Common myeloid progenitor, CD34-positive (primary cell): ENCODE results near the gene GCC2.

Experiments
- CTCF ChIA-PET: fragments of 350-600 bp; sonication (Branson Sonifier 250); formaldehyde crosslinking; loops from one replicate; lab custom pipeline; 2021; ENCODE audit warnings: antibody characterized with exemption; lab: Charles Lee
- POLR2A ChIA-PET: fragments of 350-600 bp; sonication (Branson Sonifier 250); formaldehyde crosslinking; loops from one replicate; lab custom pipeline; 2021; ENCODE audit warnings: antibody characterized with exemption; lab: Charles Lee
- DNase-seq, 3 donors: peaks; one replicate each; pipeline versions ENCODE4 v3.0.0 to v3.0.0-alpha.2; 2013
- H3K27ac ChIP-seq, 2 experiments: 1 replicate in 1 of 2; 2 replicates in 1 of 2; pipeline ENCODE4 v1.7.0; 2013; ENCODE audit warnings: inconsistent platforms in 2 of 2, low read length in 2 of 2, mild to moderate bottlenecking in 2 of 2, low read depth in 1 of 2, moderate library complexity in 1 of 2; ENCODE audit not compliant: severe bottlenecking in 2 of 2, insufficient read depth in 1 of 2, poor library complexity in 1 of 2
- H3K27me3 ChIP-seq, 5 experiments: replicated peaks in 2 of 5; 1 replicate in 3 of 5; 2 replicates in 2 of 5; pipeline versions ENCODE4 v1.6.1 to v1.7.0; 2013; ENCODE audit warnings: low read length in 4 of 5, mild to moderate bottlenecking in 2 of 5, moderate library complexity in 2 of 5, inconsistent platforms in 1 of 5; ENCODE audit not compliant: insufficient read depth in 5 of 5, control insufficient read depth in 4 of 5
- H3K36me3 ChIP-seq, 4 experiments: 1 replicate in 2 of 4; 2 replicates in 2 of 4; pipeline versions ENCODE4 v1.6.1 to v1.7.0; 2013; ENCODE audit warnings: low read length in 3 of 4, control low read depth in 1 of 4, mild to moderate bottlenecking in 1 of 4; ENCODE audit not compliant: control insufficient read depth in 4 of 4, insufficient read depth in 4 of 4
- H3K4me1 ChIP-seq, 4 experiments: 1 replicate in 3 of 4; 2 replicates in 1 of 4; pipeline versions ENCODE4 v1.6.1 to v1.7.1; 2013; ENCODE audit warnings: low read length in 3 of 4, mild to moderate bottlenecking in 3 of 4, control low read depth in 1 of 4, inconsistent platforms in 1 of 4, moderate library complexity in 1 of 4; ENCODE audit not compliant: control insufficient read depth in 4 of 4, insufficient read depth in 4 of 4; ENCODE audit errors: control extremely low read depth in 1 of 4
- H3K4me3 ChIP-seq, 7 experiments: 1 replicate in 4 of 7; 2 replicates in 3 of 7; pipeline versions ENCODE4 v1.5.1 to v1.7.0; 2013; ENCODE audit warnings: mild to moderate bottlenecking in 7 of 7, low read length in 6 of 7, moderate library complexity in 6 of 7, inconsistent platforms in 2 of 7, low read depth in 2 of 7, control low read depth in 1 of 7; ENCODE audit not compliant: insufficient read depth in 4 of 7, control insufficient read depth in 1 of 7; ENCODE audit errors: extremely low read depth in 1 of 7
- H3K9me3 ChIP-seq, 5 experiments: 1 replicate in 4 of 5; 2 replicates in 1 of 5; pipeline versions ENCODE4 v1.6.1 to v1.7.1; 2013; ENCODE audit warnings: low read length in 4 of 5, mild to moderate bottlenecking in 2 of 5, inconsistent platforms in 1 of 5, low read depth in 1 of 5, moderate library complexity in 1 of 5; ENCODE audit not compliant: control insufficient read depth in 4 of 5, insufficient read depth in 2 of 5; ENCODE audit errors: control extremely low read depth in 1 of 5
- WGBS: methylation state at CpG from one replicate; pipeline ENCODE4 v1.1.5; 2013; ENCODE audit not compliant: insufficient coverage; 5-methylcytosine and 5-hydroxymethylcytosine counted together

Gene GCC2

GRCh38 chr2:108547606-108548005 is 98.6 kb downstream of the GCC2 start:
- Histone ChIP-seq H3K9me3 (peaks cover 0 to 4% (median 0%) of the 10 kb centered on the region in 5 experiments), H3K4me3 (no peak overlapping the region), H3K4me1 (peaks cover 0 to 8% (median 0%) of the 10 kb centered on the region in 4 experiments), H3K27ac (no peak overlapping the region), H3K27me3 (no peaks in the 10 kb centered on the region), H3K36me3 (peaks cover 0 to 2% (median under 1%) of the 10 kb centered on the region in 4 experiments)
- ChIA-PET POLR2A (interaction anchor here (0.6 kb wide), 1 partner anchor 168 kb away, joined by 3 read pairs; no protein-coding TSS in a partner anchor), CTCF (interaction anchor here (1.3 kb wide), 1 partner anchor 13 kb away, joined by 4 read pairs; the partner anchor contains the start of gene LIMS1)
- no peak for DNase-seq
- 100% methylated on average over 4 of the region's 5 CpGs for WGBS

GRCh38 chr2:108548208-108549003 is 99.4 kb downstream of the GCC2 start:
- DNase-seq: no peak
- ChIA-PET CTCF (interaction anchor here (1.4 kb wide), 1 partner anchor 13 kb away, joined by 4 read pairs; no protein-coding TSS in a partner anchor), POLR2A (no interaction called here)
- Histone ChIP-seq H3K27me3 (no peaks in the 10 kb centered on the region), H3K4me3 (no peak overlapping the region), H3K36me3 (peaks cover 0 to 2% (median 0%) of the 10 kb centered on the region in 4 experiments), H3K9me3 (peaks cover 0 to under 1% (median 0%) of the 10 kb centered on the region in 5 experiments), H3K27ac (no peak overlapping the region), H3K4me1 (peaks cover 0 to 8% (median 0%) of the 10 kb centered on the region in 4 experiments)
- WGBS: 74% methylated on average over 5 of the region's 9 CpGs

GRCh38 chr2:108552566-108552965 is 103.6 kb downstream of the GCC2 start:
- Histone ChIP-seq H3K4me3 (no peak overlapping the region), H3K4me1 (peaks cover 0 to 8% (median 0%) of the 10 kb centered on the region in 4 experiments), H3K9me3 (peaks cover 0 to 1% (median 0%) of the 10 kb centered on the region in 5 experiments), H3K36me3 (no peaks in the 10 kb centered on the region), H3K27me3 (no peaks in the 10 kb centered on the region), H3K27ac (no peak overlapping the region)
- CTCF ChIA-PET: interaction anchor here (0.8 kb wide), 1 partner anchor 9 kb away, joined by 3 read pairs; no protein-coding TSS in a partner anchor
- WGBS: 83% methylated on average over 1 of the region's 2 CpGs
- POLR2A ChIA-PET: no interaction called here
- DNase-seq: no peak

DNA sequence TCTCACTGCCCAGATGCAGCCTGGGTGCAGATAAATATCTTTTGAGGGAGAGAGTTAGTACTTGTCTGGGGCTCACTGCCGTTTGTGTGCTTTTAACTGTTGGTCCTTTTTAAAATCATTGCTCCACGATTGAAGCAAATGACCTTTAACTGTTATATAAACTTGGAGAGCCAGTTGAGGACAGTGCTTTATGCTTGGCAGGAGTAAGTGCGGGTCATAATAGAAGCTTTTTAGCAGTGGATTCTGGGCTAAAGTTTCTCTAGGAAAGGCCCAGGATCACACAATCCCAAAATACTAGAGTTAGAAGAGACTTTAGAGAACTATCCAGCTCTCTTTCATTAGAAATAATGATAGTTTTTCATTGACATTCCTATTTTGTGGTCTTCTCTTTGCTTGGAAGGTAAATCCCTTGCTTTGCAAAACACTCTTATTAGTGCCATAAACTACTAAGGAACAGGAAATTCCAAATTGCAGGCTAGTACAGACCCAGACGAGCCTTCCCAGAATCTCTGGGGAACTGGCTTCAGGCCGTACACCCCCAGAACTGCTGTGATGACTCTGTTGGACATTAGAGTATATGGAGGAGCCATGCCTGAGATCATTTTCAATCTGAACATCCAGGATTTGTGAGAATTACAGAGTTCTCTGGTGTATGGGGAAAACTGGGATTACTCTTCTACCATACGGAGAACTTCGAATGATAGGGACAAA is 104.4 kb downstream of the GCC2 start:
- H3K4me1 ChIP-seq: peaks cover 0 to 5% (median 0%) of the 10 kb centered on the region in 4 experiments
- H3K4me3 ChIP-seq: no peak overlapping the region
- WGBS: 100% methylated on average over 5 of the region's 7 CpGs
- ChIA-PET CTCF (interaction anchor here (0.8 kb wide), 1 partner anchor 8 kb away, joined by 3 read pairs; no protein-coding TSS in a partner anchor), POLR2A (no interaction called here)
- H3K27ac ChIP-seq: no peak overlapping the region
- H3K36me3 ChIP-seq: no peaks in the 10 kb centered on the region
- DNase-seq: no peak
- H3K9me3 ChIP-seq: peaks cover 0 to 1% (median 0%) of the 10 kb centered on the region in 5 experiments
- H3K27me3 ChIP-seq: no peaks in the 10 kb centered on the region

GRCh38 chr2:108554528-108554927 is 105.5 kb downstream of the GCC2 start:
- CTCF ChIA-PET: interaction anchor here (1.5 kb wide), 1 partner anchor 82 kb away, joined by 4 read pairs; no protein-coding TSS in a partner anchor
- WGBS: 100% methylated on average over 5 of the region's 5 CpGs
- POLR2A ChIA-PET: no interaction called here

GRCh38 chr2:108555572-108555971 is 106.6 kb downstream of the GCC2 start:
- CTCF ChIA-PET: interaction anchor here (1.5 kb wide), 1 partner anchor 81 kb away, joined by 4 read pairs; no protein-coding TSS in a partner anchor
- H3K9me3 ChIP-seq: peaks cover 0 to 1% (median 0%) of the 10 kb centered on the region in 5 experiments
- WGBS: 100% methylated on average over 1 of the region's 2 CpGs
- no peaks in the 10 kb centered on the region for H3K36me3 ChIP-seq
- H3K4me1 ChIP-seq: peaks cover 0 to 3% (median 0%) of the 10 kb centered on the region in 4 experiments
- H3K27me3 ChIP-seq: no peaks in the 10 kb centered on the region
- DNase-seq: no peak
- no peak overlapping the region for H3K27ac ChIP-seq
- no peak overlapping the region for H3K4me3 ChIP-seq
- POLR2A ChIA-PET: no interaction called here

More at GRCh38 chr2:108554528-108554927, 105.5 kb downstream of the GCC2 start:
- Histone ChIP-seq H3K36me3 (no peaks in the 10 kb centered on the region), H3K27me3 (no peaks in the 10 kb centered on the region), H3K27ac (no peak overlapping the region), H3K9me3 (peaks cover 0 to 1% (median 0%) of the 10 kb centered on the region in 5 experiments), H3K4me3 (no peak overlapping the region), H3K4me1 (no peaks in the 10 kb centered on the region)
- DNase-seq: no peak
